ENCODE measurements around the gene EIF2D.

The EIF2D gene

DNA sequence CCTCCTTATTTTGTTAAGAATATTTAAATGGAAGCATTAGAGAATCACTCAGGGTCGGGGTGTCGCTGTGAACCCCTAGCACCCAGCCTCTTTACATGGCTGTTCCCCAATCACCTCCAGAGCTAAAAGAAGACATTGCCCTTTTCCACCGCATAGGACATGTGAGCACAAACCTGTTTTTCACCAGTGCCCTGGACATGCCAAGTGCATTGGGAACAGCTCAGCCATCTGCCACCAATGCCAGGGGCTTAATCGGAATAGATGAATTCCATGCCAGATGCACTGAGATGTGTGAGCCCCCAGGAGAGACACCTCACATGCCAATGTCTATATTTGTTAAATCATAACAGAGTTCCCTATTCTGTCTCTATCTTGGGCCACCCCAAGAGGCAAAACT, 33.3 kb downstream of the EIF2D start:
- TF ChIP-seq FOXP2 (optimal IDR thresholded peaks at IDR 0.05; ENCODE audit: borderline replicate concordance, extremely low read depth, extremely low read length, insufficient read depth) (no peak), TAF1 (IDR thresholded peaks at IDR 0.05; ENCODE audit: borderline replicate concordance, insufficient read depth, low read length) (no peak), SIN3A (IDR thresholded peaks at IDR 0.05; ENCODE audit: borderline replicate concordance, insufficient read depth, low read length) (no peak), REST (IDR thresholded peaks at IDR 0.05; ENCODE audit: insufficient read depth in 1 of 2, low read depth in 2 of 2, low read length in 2 of 2) (no peak), POLR2AphosphoS5 (IDR thresholded peaks at IDR 0.05; ENCODE audit: low read depth, low read length) (no peak)

DNA sequence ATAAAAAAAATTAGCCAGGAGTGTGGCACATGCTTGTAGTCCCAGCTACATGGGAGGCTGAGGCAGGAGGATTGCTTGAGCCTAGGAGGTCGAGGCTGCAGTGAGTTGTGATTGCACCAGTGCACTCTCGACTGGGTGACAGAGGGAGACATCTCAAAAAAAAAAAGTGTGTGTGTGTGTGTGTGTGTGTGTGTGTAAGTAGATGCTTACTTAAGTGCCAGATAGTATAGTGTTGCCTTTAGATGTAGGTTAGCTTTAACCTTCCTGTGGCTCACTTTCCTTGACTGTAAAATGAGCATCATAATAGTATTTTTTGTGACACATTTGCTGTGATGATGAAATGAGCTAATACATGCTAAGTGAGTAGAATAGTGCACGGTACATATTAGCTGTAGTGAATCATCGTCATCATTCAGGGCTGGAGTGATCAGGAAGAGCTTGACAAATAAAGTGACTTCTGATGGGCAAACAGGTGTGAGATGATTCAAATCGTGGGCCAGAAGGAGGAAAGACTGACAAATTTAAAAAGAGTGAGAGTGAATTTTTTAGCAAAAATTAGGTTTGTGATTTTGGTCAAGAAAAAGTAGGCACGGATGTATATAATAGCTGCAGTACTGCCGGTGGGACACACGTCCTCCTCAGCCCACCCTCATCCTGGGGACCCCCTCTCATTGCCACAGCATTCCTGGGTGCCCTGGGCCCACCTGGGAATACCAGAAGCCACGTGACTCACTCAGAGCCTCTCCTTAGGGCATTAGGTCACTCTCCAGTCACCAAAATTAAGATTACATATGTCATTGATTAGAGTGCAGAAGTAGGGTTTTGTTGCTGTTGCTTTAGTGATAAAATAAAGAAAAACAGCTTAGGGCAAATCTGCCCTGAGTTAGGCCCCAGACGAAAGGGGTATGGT, 33.9 kb downstream of the EIF2D start:
- TF ChIP-seq TAF1 (IDR thresholded peaks at IDR 0.05; ENCODE audit: borderline replicate concordance, insufficient read depth, low read length): no peak
- no peak for TF ChIP-seq FOXP2 (optimal IDR thresholded peaks at IDR 0.05; ENCODE audit: borderline replicate concordance, extremely low read depth, extremely low read length, insufficient read depth)
- no peak for TF ChIP-seq REST (IDR thresholded peaks at IDR 0.05; ENCODE audit: insufficient read depth in 1 of 2, low read depth in 2 of 2, low read length in 2 of 2)
- no peak for TF ChIP-seq POLR2AphosphoS5 (IDR thresholded peaks at IDR 0.05; ENCODE audit: low read depth, low read length)
- no peak for TF ChIP-seq SIN3A (IDR thresholded peaks at IDR 0.05; ENCODE audit: borderline replicate concordance, insufficient read depth, low read length)

GRCh38 chr1:206577626-206578025, 34.6 kb downstream of the EIF2D start:
- TF ChIP-seq SIN3A (IDR thresholded peaks at IDR 0.05; ENCODE audit: borderline replicate concordance, insufficient read depth, low read length): no peak

- TF ChIP-seq REST (IDR thresholded peaks at IDR 0.05; ENCODE audit: insufficient read depth in 1 of 2, low read depth in 2 of 2, low read length in 2 of 2): no peak
Observed at GRCh38 chr1:206575894-206576737, 36.1 kb downstream of the EIF2D start.

GRCh38 chr1:206575165-206575893, 36.9 kb downstream of the EIF2D start:
- TF ChIP-seq FOXP2 (optimal IDR thresholded peaks at IDR 0.05; ENCODE audit: borderline replicate concordance, extremely low read depth, extremely low read length, insufficient read depth): no peak
- TF ChIP-seq REST (IDR thresholded peaks at IDR 0.05; ENCODE audit: insufficient read depth in 1 of 2, low read depth in 2 of 2, low read length in 2 of 2): no peak
- 0 out of 2 replicates have a peak, but pooled peaks have one; percentile 27 for TF ChIP-seq SIN3A (IDR thresholded peaks at IDR 0.05; ENCODE audit: borderline replicate concordance, insufficient read depth, low read length)
- no peak for TF ChIP-seq TAF1 (IDR thresholded peaks at IDR 0.05; ENCODE audit: borderline replicate concordance, insufficient read depth, low read length)
- TF ChIP-seq POLR2AphosphoS5 (IDR thresholded peaks at IDR 0.05; ENCODE audit: low read depth, low read length): no peak

Measured in PFSK-1 (cell line).